ENCODE results near the gene NUDT8. TPM values are rescaled to one million over a fixed set of nuclear protein-coding genes. Genes with fewer than 3 reads are reported as not detected.

NUDT8 gene
- total and polyA plus RNA-seq, 2 of the 8 experiments (the other 6 are each of a cell fraction or from before 2014, with no cell fraction given): 7.2 to 8.3 TPM

GRCh38 chr11:67607507-67607906 is 22.2 kb downstream of the NUDT8 start (continued):
- no peak for TF ChIP-seq EZH2 (IDR thresholded peaks at IDR 0.05; ENCODE audit: low read depth, low read length, severe bottlenecking)
- no peak for TF ChIP-seq RXRA (IDR thresholded peaks at IDR 0.05; ENCODE audit: insufficient read depth, low read depth, low read length)
